Measurements from ENCODE around the gene PPP1R1C.

DNA sequence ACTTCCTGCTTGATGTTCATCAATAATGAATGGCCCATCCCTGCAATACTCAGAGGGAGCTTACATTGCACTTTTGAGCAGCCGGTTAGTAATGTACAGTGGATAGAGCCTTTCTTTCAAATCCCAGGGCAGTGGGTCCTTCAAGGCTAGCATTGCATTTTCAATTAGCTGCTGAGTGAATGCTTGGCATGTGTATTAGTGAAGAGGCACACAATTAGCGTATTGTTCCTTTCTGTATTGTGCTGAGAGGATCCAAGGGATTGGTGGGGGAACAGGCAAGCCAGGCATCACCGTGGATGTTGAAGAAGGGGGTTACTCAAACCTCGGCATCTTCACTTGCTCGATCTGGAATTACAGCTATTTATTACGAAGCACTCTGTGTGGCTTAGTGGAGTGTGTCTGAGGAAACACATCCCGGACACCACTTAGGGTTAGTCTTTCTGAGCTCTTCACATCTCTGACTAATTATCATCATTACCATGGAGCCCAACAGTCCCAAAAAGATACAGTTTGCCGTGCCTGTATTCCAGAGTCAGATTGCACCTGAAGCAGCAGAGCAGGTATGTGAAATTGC, at the start of gene PPP1R1C:
- TF ChIP-seq ARNT (IDR thresholded peaks at IDR 0.05), result no peak
- no peak for TF ChIP-seq L3MBTL2 (conservative IDR thresholded peaks at IDR 0.05)
- TF ChIP-seq BHLHE40 (IDR thresholded peaks at IDR 0.05; ENCODE audit: borderline replicate concordance), result no peak
- TF ChIP-seq FOXK2 (IDR thresholded peaks at IDR 0.05), result no peak
- TF ChIP-seq NFRKB (IDR thresholded peaks at IDR 0.05), result no peak
- no peak for TF ChIP-seq SP1 (IDR thresholded peaks at IDR 0.05)
- no peak for TF ChIP-seq CTBP1 (IDR thresholded peaks at IDR 0.05; ENCODE audit: borderline replicate concordance)
- TF ChIP-seq LEF1 (IDR thresholded peaks at IDR 0.05; ENCODE audit: borderline replicate concordance), result no peak
- TF ChIP-seq SUZ12 (IDR thresholded peaks at IDR 0.05), result no peak
- no peak for TF ChIP-seq ZNF384 (IDR thresholded peaks at IDR 0.05)
- no peak for TF ChIP-seq FOXA1 (IDR thresholded peaks at IDR 0.05)
- TF ChIP-seq, protein P1, sequence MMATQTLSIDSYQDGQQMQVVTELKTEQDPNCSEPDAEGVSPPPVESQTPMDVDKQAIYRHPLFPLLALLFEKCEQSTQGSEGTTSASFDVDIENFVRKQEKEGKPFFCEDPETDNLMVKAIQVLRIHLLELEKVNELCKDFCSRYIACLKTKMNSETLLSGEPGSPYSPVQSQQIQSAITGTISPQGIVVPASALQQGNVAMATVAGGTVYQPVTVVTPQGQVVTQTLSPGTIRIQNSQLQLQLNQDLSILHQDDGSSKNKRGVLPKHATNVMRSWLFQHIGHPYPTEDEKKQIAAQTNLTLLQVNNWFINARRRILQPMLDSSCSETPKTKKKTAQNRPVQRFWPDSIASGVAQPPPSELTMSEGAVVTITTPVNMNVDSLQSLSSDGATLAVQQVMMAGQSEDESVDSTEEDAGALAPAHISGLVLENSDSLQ (IDR thresholded peaks at IDR 0.05), result no peak
- no peak for TF ChIP-seq TARDBP (IDR thresholded peaks at IDR 0.05)

Data from HEK293T (cell line).